Erythroblast (primary cell): Measurements from ENCODE around the gene ATP4A.

Experiments
- GATA1 ChIP-seq: IDR thresholded peaks from 2 replicates; pipeline ENCODE4 v1.6.1; 2011; ENCODE audit warnings: low read depth, mild to moderate bottlenecking, control low read depth, low read length, moderate library complexity
- POLR2A ChIP-seq: IDR thresholded peaks from 2 replicates; pipeline ENCODE4 v1.6.1; 2011; ENCODE audit warnings: mild to moderate bottlenecking, low read length

DNA sequence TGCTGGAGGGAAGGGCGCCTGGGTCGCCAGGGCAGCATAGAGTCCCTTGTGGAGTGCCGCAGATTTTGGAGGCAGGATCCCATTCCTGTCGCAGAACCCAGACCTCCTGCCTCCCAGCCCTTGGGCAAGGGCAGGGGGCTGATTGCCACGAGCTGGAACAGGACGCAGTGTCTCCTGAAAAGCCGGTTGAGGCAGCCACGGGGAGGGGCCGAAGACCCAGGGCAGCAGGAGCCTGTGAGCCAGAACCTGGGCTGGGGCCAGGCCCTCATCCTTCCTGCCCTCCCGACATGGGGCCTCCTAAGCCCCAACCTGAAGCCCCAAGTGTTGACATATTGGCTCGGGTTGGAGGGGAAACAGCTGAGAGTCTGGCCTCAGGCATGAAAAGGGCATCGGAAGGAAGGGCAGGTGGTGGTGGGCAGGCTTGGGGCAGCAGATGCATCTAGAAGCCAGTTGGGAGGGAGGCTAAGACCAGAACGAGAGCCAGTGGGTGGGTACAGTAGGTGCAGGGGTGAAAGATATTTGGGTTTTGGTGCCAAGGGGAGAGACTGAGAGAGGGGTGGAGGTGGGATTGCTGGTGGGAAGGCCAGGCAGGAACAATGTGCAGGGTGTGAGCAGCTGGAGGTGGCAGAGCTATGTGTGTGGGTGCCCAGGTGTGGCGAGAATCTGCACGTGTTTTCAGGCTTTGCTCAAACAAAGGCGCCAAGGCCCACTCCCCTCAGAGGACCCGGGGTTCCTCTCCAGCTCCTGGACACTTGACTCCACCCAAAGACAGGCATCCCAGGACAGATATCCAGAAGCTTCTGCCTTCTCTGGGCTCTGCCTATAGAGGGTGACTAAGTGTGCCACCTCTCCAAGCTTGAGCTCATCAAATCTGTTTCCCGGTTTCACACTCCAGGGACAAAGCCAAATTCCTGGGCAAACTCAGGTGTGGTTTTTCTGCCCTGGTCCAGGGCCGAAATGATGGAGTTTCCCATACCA, 33.9 kb downstream of the ATP4A start:
- TF ChIP-seq POLR2A (no peak), GATA1 (no peak)
